Measurements from ENCODE around the gene CFAP52.
"Not testable (repeated sequence)": the region's sequence is repeated elsewhere in the genome, so short reads cannot be mapped to it uniquely, and the experiment has no call there.

The CFAP52 gene

DNA sequence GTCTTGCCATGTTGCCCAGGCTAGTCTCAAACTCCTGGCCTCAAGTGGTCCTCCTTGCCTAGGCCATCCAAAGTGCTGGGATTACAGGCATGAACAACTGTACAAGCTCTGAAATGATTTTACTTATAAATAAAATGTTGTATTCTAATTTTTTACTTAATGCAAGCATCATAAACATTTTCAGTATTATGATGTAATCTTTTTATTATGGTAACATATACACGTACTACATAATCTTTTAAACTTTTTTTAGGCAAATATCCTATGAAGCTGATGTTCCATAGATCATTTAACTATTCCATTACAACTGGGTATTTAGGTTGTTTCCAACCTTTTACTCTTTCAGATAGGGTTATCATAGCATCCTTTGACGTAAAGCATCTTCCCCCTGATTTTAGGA lies 35.1 kb downstream of the CFAP52 start:
- no peak overlapping the region for H3K27ac ChIP-seq (ENCODE audit: low read depth, low read length)
- H3K27me3 ChIP-seq (ENCODE audit: insufficient read depth, low read length) = no peaks in the 10 kb centered on the region
- H3K79me2 ChIP-seq (ENCODE audit: control insufficient read depth, insufficient read depth, low read length, unreplicated experiment) = no peaks in the 10 kb centered on the region
- H3K4me3 ChIP-seq (ENCODE audit: low read depth, low read length) = no peak overlapping the region
- H3K36me3 ChIP-seq (ENCODE audit: insufficient read depth, low read length) = no peaks in the 10 kb centered on the region
- no peak overlapping the region for H2AFZ ChIP-seq (ENCODE audit: low read length, unreplicated experiment)
- H3K4me1 ChIP-seq (ENCODE audit: control insufficient read depth, insufficient read depth, low read length, unreplicated experiment) = no peaks in the 10 kb centered on the region

DNA sequence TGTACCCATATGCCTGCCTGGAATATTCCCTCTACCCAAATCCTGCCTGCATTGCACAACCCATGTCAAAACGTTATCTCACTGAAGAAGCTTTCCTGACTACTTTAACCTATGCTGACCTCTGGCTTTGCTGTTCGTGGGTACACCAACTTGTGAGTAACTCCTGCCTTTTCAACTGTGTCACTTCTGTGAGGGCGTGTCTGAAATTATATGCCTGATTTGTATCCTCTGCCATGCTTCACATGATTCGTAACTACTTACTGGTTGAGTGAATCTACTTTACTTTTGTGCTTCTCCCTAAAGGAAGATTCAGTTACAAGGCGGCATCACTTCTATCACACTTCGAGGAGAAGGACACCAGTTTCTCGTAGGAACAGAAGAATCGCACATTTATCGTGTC lies 35.6 kb downstream of the CFAP52 start:
- H3K79me2 ChIP-seq (ENCODE audit: control insufficient read depth, insufficient read depth, low read length, unreplicated experiment) = no peaks in the 10 kb centered on the region
- no peak overlapping the region for H3K4me3 ChIP-seq (ENCODE audit: low read depth, low read length)
- H3K27me3 ChIP-seq (ENCODE audit: insufficient read depth, low read length) = no peaks in the 10 kb centered on the region
- no peak overlapping the region for H2AFZ ChIP-seq (ENCODE audit: low read length, unreplicated experiment)
- H3K36me3 ChIP-seq (ENCODE audit: insufficient read depth, low read length) = no peaks in the 10 kb centered on the region
- no peaks in the 10 kb centered on the region for H3K4me1 ChIP-seq (ENCODE audit: control insufficient read depth, insufficient read depth, low read length, unreplicated experiment)
- H3K27ac ChIP-seq (ENCODE audit: low read depth, low read length) = no peak overlapping the region

DNA sequence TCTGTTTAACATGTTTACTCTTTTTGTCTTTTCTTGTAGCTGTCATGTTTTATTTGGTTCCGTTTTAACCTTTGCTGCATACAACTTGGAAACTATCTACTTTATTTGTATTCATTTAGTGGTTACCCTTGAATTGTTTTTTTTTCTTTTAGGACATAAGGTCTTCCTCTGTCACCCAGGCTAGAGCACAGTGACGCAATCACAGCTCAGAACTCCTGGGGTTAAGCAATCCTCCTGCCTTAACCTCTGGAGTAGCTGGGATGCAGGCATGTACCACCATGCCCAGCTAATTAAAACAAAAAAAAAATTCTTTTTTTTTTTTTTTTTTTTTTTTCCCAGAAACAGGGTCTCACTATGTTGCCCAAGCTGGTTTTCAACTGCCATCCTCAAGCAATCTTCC lies 39.0 kb downstream of the CFAP52 start:
- H3K4me3 ChIP-seq (ENCODE audit: low read depth, low read length) = no peak overlapping the region
- H3K36me3 ChIP-seq (ENCODE audit: insufficient read depth, low read length) = no peaks in the 10 kb centered on the region
- H3K27ac ChIP-seq (ENCODE audit: low read depth, low read length) = no peak overlapping the region
- H3K79me2 ChIP-seq (ENCODE audit: control insufficient read depth, insufficient read depth, low read length, unreplicated experiment) = no peaks in the 10 kb centered on the region
- H3K27me3 ChIP-seq (ENCODE audit: insufficient read depth, low read length) = no peaks in the 10 kb centered on the region
- no peaks in the 10 kb centered on the region for H3K4me1 ChIP-seq (ENCODE audit: control insufficient read depth, insufficient read depth, low read length, unreplicated experiment)
- no peak overlapping the region for H2AFZ ChIP-seq (ENCODE audit: low read length, unreplicated experiment)

DNA sequence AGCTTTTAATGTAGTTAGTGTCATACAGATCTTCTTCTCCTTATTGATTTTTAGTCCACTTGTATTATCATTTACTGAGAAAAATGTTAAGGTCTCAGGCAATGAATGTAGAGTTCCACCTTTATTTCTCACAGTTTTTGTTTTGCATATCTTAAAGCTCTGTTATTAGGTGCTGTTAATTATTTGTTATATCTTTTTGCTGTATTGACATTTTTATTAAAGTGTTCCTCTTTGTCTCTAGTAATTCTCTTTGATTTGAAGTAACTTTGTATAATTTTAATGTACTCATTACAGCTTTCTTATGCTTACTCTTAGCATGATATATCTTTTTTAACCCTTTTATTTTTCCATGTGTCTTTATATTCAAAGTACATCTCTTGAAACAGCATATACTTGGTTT lies 46.5 kb downstream of the CFAP52 start:
- no peaks in the 10 kb centered on the region for H3K36me3 ChIP-seq (ENCODE audit: insufficient read depth, low read length)

DNA sequence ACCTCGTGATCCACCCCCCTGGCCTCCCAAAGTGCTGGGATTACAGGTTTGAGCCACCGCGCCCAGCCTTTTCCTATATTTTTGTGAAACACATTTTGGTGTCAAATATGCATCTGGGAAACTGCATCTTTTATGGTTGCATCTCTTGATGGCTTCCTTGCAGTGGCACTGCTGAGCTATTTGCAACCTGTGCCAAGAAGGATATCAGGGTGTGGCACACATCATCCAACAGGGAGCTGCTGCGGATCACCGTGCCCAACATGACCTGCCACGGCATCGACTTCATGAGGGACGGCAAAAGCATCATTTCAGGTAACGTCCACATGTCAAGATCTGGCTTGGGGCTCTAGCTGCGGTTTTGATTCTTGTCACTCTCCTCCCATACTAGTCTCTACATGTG lies 52.1 kb downstream of the CFAP52 start:
- Histone ChIP-seq H3K4me1 (ENCODE audit: control insufficient read depth, insufficient read depth, low read length, unreplicated experiment) (no peaks in the 10 kb centered on the region), H3K27me3 (ENCODE audit: insufficient read depth, low read length) (no peaks in the 10 kb centered on the region), H3K79me2 (ENCODE audit: control insufficient read depth, insufficient read depth, low read length, unreplicated experiment) (no peaks in the 10 kb centered on the region), H3K36me3 (ENCODE audit: insufficient read depth, low read length) (no peaks in the 10 kb centered on the region), H2AFZ (ENCODE audit: low read length, unreplicated experiment) (no peak overlapping the region), H3K27ac (ENCODE audit: low read depth, low read length) (no peak overlapping the region), H3K4me3 (ENCODE audit: low read depth, low read length) (no peak overlapping the region)

More for the DNA sequence above, 46.5 kb downstream of the CFAP52 start:
- H3K4me3 ChIP-seq (ENCODE audit: low read depth, low read length) = no peak overlapping the region
- no peak overlapping the region for H2AFZ ChIP-seq (ENCODE audit: low read length, unreplicated experiment)
- H3K27ac ChIP-seq (ENCODE audit: low read depth, low read length) = no peak overlapping the region
- H3K27me3 ChIP-seq (ENCODE audit: insufficient read depth, low read length) = no peaks in the 10 kb centered on the region
- no peaks in the 10 kb centered on the region for H3K79me2 ChIP-seq (ENCODE audit: control insufficient read depth, insufficient read depth, low read length, unreplicated experiment)
- no peaks in the 10 kb centered on the region for H3K4me1 ChIP-seq (ENCODE audit: control insufficient read depth, insufficient read depth, low read length, unreplicated experiment)

DNA sequence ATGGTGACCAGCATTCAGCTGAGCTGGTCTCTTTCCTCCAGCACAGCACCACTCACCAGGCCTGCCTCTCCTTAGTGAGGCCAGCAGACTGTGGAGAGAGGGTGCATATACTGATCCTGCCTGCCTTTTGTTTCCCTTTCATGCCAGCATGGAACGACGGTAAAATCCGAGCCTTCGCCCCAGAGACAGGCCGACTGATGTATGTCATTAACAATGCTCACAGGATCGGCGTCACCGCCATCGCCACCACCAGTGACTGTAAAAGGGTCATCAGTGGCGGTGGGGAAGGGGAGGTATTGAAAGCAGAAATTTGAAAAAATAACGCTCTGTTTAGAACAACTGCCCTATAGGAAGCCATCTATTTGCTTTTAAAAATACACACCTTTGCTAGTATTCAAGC lies 56.3 kb downstream of the CFAP52 start:
- no peaks in the 10 kb centered on the region for H3K27me3 ChIP-seq (ENCODE audit: insufficient read depth, low read length)
- H3K79me2 ChIP-seq (ENCODE audit: control insufficient read depth, insufficient read depth, low read length, unreplicated experiment) = no peaks in the 10 kb centered on the region
- no peak overlapping the region for H3K27ac ChIP-seq (ENCODE audit: low read depth, low read length)
- no peak overlapping the region for H3K4me3 ChIP-seq (ENCODE audit: low read depth, low read length)
- no peak overlapping the region for H2AFZ ChIP-seq (ENCODE audit: low read length, unreplicated experiment)
- no peaks in the 10 kb centered on the region for H3K4me1 ChIP-seq (ENCODE audit: control insufficient read depth, insufficient read depth, low read length, unreplicated experiment)
- no peaks in the 10 kb centered on the region for H3K36me3 ChIP-seq (ENCODE audit: insufficient read depth, low read length)

DNA sequence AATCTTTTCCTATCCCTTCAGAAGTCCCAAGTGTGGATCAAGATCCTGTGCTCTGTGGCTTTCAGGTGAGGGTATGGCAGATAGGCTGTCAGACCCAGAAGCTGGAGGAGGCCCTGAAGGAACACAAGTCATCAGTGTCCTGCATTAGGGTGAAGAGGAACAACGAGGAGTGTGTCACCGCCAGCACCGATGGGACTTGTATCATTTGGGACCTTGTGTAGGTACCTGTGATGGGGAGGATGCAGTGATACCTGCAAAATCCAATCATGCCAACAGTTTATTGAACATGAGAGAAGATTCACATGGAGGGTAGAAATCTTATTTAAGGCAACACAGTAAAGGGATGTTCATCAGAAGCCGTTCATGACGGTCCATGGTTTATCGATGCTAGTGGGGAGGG lies 58.9 kb downstream of the CFAP52 start:
- H3K27ac ChIP-seq (ENCODE audit: low read depth, low read length) = no peak overlapping the region
- no peak overlapping the region for H2AFZ ChIP-seq (ENCODE audit: low read length, unreplicated experiment)
- no peaks in the 10 kb centered on the region for H3K79me2 ChIP-seq (ENCODE audit: control insufficient read depth, insufficient read depth, low read length, unreplicated experiment)
- H3K27me3 ChIP-seq (ENCODE audit: insufficient read depth, low read length) = no peaks in the 10 kb centered on the region
- no peak overlapping the region for H3K4me3 ChIP-seq (ENCODE audit: low read depth, low read length)
- no peaks in the 10 kb centered on the region for H3K4me1 ChIP-seq (ENCODE audit: control insufficient read depth, insufficient read depth, low read length, unreplicated experiment)
- H3K36me3 ChIP-seq (ENCODE audit: insufficient read depth, low read length) = no peaks in the 10 kb centered on the region

DNA sequence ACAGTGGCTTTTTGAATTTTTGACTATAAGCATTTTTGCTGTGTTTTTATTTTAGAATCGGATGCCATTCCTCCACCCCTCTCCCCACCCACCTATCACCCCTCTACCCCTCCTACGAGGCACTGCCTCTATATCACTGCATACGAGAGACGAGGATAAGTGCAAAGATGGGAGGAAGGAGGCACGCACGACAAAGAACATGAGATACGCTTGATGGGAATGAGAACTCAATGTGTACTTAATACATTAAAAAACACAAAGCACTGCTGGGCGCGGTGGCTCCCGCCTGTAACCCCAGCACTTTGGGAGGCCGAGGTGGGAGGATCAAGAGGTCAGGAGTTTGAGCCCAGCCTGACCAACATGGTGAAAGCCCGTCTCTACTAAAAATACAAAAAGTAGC lies 60.1 kb downstream of the CFAP52 start:
- Histone ChIP-seq H2AFZ (ENCODE audit: low read length, unreplicated experiment) (no peak overlapping the region), H3K36me3 (ENCODE audit: insufficient read depth, low read length) (no peaks in the 10 kb centered on the region), H3K27ac (ENCODE audit: low read depth, low read length) (no peak overlapping the region)

DNA sequence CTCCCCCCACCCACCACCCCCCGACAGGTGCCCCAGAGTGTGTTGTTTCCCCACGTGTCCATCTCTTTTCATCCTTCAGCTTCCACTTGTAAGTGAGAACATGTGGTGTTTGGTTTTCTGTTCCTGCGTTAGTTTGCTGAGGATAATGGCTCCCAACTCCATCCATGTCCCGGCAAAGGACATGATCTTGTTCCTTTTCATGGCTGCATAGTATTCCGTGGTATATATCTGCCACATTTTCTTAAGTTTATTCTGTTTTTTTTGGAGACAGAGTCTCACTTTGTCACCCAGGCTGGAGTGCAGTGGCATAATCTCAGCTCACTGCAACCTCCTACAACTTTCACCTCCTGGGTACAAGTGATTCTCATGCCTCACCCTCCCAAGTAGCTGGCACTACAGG lies 63.9 kb downstream of the CFAP52 start:
- not testable (repeated sequence) for H3K79me2 ChIP-seq (ENCODE audit: control insufficient read depth, insufficient read depth, low read length, unreplicated experiment); H3K4me1 ChIP-seq (ENCODE audit: control insufficient read depth, insufficient read depth, low read length, unreplicated experiment); H3K27ac ChIP-seq (ENCODE audit: low read depth, low read length); H3K4me3 ChIP-seq (ENCODE audit: low read depth, low read length); H2AFZ ChIP-seq (ENCODE audit: low read length, unreplicated experiment); H3K36me3 ChIP-seq (ENCODE audit: insufficient read depth, low read length)
- H3K27me3 ChIP-seq (ENCODE audit: insufficient read depth, low read length) = peaks cover 18% of the 10 kb centered on the region

More for the DNA sequence above, 60.1 kb downstream of the CFAP52 start:
- no peak overlapping the region for H3K4me3 ChIP-seq (ENCODE audit: low read depth, low read length)
- no peaks in the 10 kb centered on the region for H3K27me3 ChIP-seq (ENCODE audit: insufficient read depth, low read length)
- no peaks in the 10 kb centered on the region for H3K4me1 ChIP-seq (ENCODE audit: control insufficient read depth, insufficient read depth, low read length, unreplicated experiment)
- H3K79me2 ChIP-seq (ENCODE audit: control insufficient read depth, insufficient read depth, low read length, unreplicated experiment) = no peaks in the 10 kb centered on the region

DNA sequence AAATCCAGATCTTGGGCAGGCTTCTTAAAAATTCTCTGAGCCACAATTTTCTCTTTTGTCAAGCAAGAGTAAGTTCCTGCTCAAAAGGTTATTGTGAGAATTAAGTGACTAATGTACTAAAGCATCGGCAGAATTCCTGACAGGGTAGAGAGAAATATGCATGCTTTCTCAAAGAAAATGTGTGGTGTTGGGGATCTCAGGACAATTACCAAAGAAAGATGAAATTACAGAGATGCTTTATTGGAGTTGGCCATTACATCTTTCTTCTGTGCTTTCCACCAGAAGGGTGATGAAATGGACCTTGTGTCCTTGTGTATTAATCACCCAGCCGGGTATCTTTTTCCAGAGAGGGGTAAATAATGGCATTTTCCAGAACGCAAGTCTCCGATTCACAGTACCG lies 67.2 kb downstream of the CFAP52 start:
- Histone ChIP-seq H3K79me2 (ENCODE audit: control insufficient read depth, insufficient read depth, low read length, unreplicated experiment) (no peaks in the 10 kb centered on the region), H2AFZ (ENCODE audit: low read length, unreplicated experiment) (no peak overlapping the region), H3K4me1 (ENCODE audit: control insufficient read depth, insufficient read depth, low read length, unreplicated experiment) (peaks cover 4% of the 10 kb centered on the region), H3K4me3 (ENCODE audit: low read depth, low read length) (no peak overlapping the region), H3K27me3 (ENCODE audit: insufficient read depth, low read length) (peaks cover 31% of the 10 kb centered on the region), H3K27ac (ENCODE audit: low read depth, low read length) (no peak overlapping the region), H3K36me3 (ENCODE audit: insufficient read depth, low read length) (no peaks in the 10 kb centered on the region)

DNA sequence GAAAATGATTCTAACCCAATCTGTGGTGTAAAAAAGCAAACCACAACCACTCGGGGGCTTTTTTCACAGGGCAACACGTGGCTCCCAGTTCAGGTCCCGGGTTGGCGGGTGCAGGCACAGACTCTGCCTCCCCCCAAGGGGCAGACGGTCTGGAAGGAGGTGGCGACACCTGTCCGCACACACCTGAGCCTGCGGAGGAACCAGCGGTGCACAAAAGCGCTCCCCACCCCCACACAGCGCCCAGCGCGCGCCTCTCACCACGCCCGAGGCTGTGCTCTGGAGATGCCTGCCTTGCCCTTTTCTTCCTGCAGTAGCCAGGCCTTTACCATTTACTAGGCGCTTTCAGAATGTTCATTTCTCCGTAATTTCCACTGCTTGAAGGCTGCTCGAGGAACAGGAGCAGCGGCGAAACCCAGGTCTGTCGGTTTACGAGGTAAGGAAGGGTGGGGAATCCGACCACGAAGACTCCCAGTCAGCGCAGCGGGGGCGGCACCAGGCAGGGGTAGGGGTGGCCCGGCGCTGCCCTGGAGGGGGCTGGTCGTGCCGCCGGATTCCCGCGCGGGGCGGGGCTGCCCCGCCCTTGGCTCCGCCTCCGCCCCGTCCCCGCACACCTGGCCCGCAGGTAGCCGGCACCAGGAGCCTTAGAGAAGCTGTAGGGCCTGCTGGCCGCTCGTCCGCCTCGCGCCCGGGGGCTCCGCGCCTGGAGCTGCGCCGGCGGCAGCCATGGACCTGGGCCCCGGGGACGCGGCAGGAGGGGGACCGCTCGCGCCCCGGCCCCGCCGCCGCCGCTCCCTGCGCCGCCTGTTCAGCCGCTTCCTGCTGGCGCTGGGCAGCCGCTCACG lies 68.7 kb downstream of the CFAP52 start, which contains the start of gene USP43:
USP43 (plus strand) TSS at position 608 of the 842 bp plus-strand sequence; CDS start at position 724, 116 bp downstream.
- Histone ChIP-seq H3K4me1 (ENCODE audit: control insufficient read depth, insufficient read depth, low read length, unreplicated experiment) (peaks cover 5% of the 10 kb centered on the region), H2AFZ (ENCODE audit: low read length, unreplicated experiment) (peak within 1 kb of the TSS; percentile 53), H3K36me3 (ENCODE audit: insufficient read depth, low read length) (no peaks in the 10 kb centered on the region), H3K4me3 (ENCODE audit: low read depth, low read length) (peak within 1 kb of the TSS; percentile 69), H3K79me2 (ENCODE audit: control insufficient read depth, insufficient read depth, low read length, unreplicated experiment) (no peaks in the 10 kb centered on the region), H3K27ac (ENCODE audit: low read depth, low read length) (no peak within 1 kb of the TSS), H3K27me3 (ENCODE audit: insufficient read depth, low read length) (peaks cover 31% of the 10 kb centered on the region)
